HG02588 (cell line): ENCODE results near the gene ABCC12.
"Not testable (repeated sequence)": the region's sequence is repeated elsewhere in the genome, so short reads cannot be mapped to it uniquely, and the experiment has no call there.

Experiments used
- ATAC-seq: cut with Tn5 transposase; IDR thresholded peaks from one replicate; pipeline ENCODE4 v1.9.1; 2021; ENCODE audit warnings: mild to moderate bottlenecking, moderate library complexity; ENCODE audit not compliant: unreplicated experiment

Gene ABCC12

DNA sequence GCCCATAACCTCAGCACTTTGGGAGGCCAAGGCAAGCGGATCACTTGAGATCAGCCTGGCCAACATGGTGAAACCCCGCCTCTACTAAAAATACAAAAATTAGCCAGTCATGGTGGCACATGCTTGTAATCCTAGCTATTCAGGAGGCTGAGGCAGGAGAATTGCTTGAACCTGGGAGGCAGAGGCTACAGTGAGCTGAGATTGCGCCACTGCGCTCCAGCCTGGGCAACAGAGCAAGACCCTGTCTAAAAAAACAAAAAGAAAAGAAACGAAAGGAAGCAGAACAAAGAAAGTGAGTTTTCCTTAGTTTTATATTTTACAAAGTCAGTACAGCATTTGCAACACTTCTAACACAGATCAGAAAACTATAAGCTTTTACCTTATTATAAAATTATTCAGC is 10.8 kb upstream of the ABCC12 start:
- not testable (repeated sequence) for ATAC-seq

GRCh38 chr16:48165961-48166578 is 10.3 kb upstream of the ABCC12 start:
- no peak for ATAC-seq

- ATAC-seq: peak; percentile 87
Observed at GRCh38 chr16:48164907-48165715, 9.3 kb upstream of the ABCC12 start.

DNA sequence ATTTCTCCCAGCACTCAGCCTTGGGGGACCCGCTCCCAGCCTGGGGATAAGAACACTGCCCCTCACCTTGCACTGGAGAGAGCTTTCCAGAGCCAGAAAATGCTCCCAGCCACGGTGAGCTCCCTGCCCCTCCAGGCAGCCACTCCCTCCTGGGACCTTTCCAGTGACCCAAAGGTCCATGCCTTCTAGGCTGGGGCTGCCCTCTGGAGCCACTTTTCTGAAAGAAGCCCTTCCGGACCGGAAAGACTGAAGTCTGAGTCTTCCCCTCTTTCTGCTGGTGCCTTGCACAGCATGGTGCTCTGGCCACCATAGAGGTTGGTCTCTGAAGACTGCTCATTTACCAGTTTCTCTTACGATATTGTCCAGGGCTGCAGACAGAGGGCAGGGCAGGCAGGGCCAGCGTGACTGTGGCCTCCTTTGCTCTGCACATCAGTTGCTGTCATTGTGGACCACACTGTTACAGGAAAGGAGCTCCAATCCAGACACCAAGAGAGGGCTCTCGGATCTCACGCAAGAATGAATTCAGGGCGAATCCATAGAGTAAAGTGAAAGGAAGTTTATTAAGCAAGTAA is 7.1 kb upstream of the ABCC12 start:
- ATAC-seq: no peak

- no peak for ATAC-seq
Observed at GRCh38 chr16:48161906-48162305, 6.1 kb upstream of the ABCC12 start.

GRCh38 chr16:48160575-48160974 is 4.8 kb upstream of the ABCC12 start:
- no peak for ATAC-seq

- ATAC-seq: peak; percentile 82
Observed at GRCh38 chr16:48158296-48158695, 2.5 kb upstream of the ABCC12 start.

GRCh38 chr16:48157794-48158193 is 2.0 kb upstream of the ABCC12 start:
- no peak for ATAC-seq

GRCh38 chr16:48157302-48157701 is 1.5 kb upstream of the ABCC12 start:
- ATAC-seq: no peak

GRCh38 chr16:48156790-48157209 is 1.0 kb upstream of the ABCC12 start:
- no peak for ATAC-seq

DNA sequence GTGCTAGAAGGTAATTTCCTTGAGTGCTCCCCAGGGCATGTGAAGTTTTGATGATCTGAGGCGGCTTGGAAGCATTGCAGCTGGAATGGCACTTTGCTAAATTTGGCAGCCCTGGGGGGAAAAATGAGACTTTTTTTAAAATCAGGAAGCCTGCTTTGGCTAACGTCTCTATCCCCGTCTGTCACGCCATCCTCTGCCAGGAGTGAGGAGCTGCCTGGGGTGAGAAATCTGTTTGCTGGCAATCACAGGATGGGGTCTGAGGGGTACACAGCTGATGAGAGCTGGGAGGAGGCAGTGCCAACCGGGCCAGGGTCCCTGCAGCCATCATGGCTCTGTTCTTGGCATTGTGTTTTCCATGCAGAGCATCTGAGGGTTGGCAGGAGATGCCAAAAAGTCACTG is 2.0 kb downstream of the ABCC12 start:
- ATAC-seq: no peak

DNA sequence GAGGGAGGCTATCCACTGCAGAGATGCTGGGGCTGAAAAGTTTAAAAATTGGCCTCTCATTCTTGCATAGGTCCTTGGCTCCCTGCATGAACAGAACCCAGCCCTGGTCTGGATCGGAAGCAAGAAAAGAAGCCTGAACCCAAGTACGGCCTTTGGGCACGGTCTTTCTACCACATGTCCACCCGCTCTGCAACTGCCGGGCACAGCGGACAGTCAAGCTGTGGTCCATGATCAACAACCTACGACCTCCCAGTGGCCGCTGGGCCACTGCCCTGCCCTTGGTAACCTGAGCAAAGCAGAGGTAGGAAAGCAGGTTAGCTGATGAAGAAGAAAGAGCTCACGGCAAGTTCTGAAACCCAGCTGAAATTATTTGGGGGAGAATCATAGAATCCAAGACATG is 3.6 kb downstream of the ABCC12 start:
- no peak for ATAC-seq

DNA sequence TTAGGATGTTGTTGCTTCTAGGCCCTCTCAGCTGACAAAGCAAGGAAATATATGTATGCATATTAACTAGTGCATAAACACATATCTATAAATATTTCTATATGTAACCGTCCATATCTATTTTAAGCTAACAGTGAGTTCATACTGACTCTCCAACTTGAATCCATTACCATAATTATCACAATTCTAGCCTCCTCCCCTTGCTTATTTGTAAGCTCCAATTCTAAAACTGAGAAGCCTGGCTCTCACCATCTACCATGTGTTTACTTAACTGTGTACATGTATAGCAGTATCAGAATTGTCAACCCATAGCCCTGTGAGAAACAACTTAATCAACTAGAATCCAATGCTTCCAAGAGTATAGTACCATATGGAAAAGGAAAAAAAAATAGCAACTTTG is 5.1 kb downstream of the ABCC12 start:
- ATAC-seq: no peak

DNA sequence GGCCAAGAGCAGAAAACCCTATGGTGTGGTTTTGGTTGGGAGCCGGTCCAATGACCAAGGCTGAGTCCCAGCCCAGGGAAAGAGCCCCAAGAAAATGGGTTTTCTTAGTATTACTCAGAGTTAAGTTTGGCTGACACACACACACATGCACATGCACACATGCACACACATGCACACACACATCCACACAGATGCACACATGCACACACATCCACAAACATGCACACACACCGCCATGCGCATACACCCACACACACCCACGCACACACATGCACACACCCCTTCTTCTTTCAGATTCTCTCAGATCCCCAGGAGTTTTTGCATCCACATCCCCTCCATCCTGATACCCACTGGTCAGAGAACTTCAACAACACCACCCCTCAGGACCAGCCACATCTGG is 9.1 kb downstream of the ABCC12 start:
- ATAC-seq: no peak

DNA sequence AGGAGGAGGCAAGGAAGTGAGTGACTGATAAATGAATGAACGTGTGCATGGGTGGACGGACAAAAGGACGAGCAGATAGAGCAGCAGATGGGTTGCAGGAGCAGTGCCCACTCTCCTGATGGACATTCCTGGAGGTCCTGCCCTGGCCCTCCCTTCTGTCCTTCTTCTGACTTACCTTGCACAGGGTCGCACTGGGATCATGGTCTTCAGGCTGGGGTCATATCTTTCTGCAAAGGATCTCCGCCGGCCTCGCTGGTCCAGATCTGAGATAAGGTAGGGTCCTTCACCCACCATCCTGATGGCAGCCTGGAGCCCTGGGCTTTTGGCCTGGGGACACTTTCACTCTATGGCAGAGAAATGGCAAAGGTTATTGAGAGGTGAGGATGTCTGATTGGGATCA is 9.7 kb downstream of the ABCC12 start:
- ATAC-seq: no peak

DNA sequence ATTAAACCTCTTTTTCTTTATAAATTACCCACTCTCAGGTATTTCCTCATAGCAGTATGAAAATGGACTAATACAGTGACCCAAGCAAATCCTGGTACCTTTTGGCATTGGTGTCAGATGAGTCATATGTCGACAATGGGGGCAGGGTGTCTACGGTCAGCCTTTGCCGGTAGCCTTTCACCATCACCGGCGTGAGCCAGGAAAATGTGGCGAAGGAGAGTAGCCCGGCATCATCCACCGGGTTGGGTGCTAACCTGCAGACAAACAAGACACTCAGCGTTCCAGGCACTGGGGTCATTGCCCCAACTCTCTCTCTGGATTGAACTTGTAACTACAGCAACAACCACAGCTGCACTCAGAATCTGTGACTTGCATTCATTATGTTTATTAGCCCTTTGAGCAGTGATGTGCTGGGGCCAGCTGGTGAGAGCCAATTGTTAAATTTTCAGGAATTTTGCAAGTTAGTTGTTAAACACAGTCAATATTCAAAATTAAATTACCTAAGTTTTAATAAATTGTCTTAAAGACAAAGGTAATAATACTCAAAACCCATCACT is 11.9 kb downstream of the ABCC12 start:
- ATAC-seq: no peak

DNA sequence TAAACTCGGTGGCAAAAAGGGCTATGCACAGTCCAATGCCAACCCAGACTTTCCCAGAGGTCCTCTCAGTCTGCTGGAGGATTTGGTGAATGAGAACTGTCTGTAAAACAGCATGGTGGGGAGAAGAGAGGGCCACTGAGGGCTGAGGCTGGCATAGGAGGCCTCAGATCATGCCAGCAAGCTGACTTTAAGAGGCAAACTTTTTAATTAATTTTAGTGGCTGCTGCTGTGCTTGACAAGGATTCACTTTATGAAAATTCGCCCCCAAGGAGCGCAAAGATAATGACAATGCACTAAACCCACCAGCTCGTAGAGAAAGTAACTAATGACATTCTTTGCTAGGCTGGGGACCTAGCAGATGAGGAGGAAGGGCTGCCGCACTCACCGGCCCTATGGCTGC is 15.0 kb downstream of the ABCC12 start:
- no peak for ATAC-seq

DNA sequence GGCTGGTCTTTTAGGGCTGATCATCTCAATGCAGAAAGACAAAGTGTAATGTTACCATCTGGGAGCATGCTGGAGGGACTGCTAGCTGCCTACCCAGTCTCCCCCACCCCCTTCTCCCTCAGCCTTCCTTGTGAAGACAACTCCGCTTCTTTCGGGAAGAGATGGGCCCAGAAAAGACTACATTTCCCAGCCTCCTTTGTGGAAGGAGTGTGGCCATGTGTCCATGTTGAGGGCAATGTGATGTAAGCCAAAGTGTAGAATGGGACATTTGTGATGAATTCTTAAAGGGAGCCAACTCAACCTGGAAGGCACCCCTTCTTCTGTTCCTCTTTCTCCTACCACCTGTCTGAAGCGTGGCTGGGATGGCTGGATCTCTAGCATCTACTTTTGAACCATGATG is 16.3 kb downstream of the ABCC12 start:
- no peak for ATAC-seq

DNA sequence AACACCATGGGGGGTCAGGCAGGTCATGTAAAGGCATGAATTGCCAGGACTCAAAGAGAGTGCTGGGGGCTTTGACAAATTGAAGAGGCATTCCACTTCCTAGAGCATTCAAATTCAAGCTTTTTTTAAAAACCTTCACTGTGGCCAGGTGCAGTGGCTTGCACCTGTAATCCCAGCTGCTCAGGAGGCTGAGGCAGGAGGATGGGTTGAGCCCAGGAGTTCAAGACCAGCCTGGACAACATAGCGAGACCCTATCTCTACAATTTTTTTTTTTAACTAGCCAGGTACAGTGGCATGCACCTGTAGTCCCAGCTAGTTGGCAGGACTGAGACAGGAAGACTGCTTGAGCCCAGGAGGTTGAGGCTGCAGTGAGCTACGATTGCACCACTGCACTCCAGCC is 17.2 kb downstream of the ABCC12 start:
- no peak for ATAC-seq

- no peak for ATAC-seq
Observed at GRCh38 chr16:48137822-48138221, 18.0 kb downstream of the ABCC12 start.

- ATAC-seq: no peak
Observed at GRCh38 chr16:48136547-48137360, 19.0 kb downstream of the ABCC12 start.
